Measurements from ENCODE around the gene PRMT7.

- TF ChIP-seq EZH2 (IDR thresholded peaks at IDR 0.05; ENCODE audit: insufficient read depth, poor library complexity, severe bottlenecking), result no peak
- TF ChIP-seq EZH2phosphoT487 (IDR thresholded peaks at IDR 0.05; ENCODE audit: insufficient read depth, low read depth), result no peak
Observed at GRCh38 chr16:68282064-68282452, 28.8 kb upstream of the PRMT7 start.
